ENCODE measurements around the gene GOLGA8N.
"Not testable (repeated sequence)": the region's sequence is repeated elsewhere in the genome, so short reads cannot be mapped to it uniquely, and the experiment has no call there.

Gene GOLGA8N

DNA sequence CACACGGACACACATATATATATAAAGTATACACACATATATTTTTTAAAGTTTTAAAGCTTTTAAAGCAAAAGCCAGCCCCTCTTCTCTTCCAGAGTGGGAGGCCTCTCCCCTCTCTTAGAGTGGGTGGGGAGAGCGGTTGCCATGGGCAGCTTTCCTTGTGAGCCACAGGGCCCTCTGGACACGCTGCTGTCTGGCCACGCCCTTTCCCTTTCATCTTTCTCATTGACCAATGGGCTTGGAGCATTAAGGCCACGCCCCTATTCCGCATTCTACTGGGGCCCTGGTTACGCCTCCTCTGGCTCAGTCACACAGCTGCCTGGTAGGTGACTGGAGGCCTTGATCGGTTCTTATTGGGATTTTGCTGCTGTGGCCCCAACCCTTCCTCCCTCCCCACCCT, at the start of gene GOLGA8N:
Gene GOLGA8N (plus strand): TSS at position 306 of the 400 bp plus-strand sequence.
- DNase-seq = not testable (repeated sequence)

DNA sequence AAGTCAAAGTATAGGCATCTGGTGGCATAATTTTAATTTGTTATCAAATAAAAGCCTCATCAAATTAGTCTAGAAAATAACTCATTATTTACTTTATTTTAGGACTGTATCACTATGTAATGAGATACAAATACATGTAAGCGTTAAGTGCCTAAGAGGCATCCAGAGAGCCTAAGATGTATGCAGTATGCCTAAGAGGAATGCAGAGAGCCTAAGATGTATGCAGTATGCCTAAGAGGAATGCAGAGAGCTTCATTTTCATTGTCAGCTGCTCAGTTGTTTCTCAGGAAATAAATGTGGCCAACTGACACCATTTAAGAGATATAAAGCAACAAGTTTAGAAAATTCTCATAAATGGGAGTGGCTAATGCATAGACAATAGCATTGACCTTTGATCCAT, 49.8 kb upstream of the GOLGA8N start:
- DNase-seq = not testable (repeated sequence)

DNA sequence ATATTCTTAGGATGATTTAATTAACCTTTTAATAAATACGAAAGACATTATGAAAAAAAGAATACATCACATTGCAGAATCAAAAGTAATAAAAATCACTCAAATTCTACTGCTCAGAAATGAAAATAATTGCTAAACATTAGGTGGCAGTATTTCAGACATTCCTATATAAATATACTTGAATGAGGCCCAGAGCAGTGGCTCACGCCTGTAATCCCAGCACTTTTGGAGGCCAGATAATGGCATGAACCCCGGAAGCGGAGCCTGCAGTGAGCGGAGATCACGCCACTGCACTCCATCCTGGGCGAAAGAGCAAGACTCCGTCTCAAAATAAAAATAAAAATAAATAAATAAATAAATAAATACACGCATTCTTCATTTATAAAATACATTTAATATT, 48.1 kb upstream of the GOLGA8N start:
- DNase-seq = not testable (repeated sequence)

DNA sequence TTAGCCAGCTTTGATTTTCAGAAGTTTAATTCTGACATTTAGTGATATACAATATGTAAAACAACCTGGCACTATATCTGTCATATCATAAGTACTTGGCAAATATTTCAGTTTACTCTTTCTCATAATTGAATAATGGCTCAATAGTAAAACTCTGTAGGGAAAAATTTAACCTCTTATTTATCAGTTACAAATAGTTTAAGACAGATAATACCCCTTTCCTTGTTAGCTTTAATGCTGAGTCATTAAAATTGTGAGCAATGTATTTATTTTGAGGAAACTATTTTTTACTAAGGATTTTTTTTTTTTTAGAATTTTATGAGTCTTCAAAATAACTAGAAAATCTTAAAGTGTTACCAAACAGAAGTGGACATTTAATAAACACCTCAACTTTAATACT, 38.7 kb upstream of the GOLGA8N start:
- not testable (repeated sequence) for DNase-seq

DNA sequence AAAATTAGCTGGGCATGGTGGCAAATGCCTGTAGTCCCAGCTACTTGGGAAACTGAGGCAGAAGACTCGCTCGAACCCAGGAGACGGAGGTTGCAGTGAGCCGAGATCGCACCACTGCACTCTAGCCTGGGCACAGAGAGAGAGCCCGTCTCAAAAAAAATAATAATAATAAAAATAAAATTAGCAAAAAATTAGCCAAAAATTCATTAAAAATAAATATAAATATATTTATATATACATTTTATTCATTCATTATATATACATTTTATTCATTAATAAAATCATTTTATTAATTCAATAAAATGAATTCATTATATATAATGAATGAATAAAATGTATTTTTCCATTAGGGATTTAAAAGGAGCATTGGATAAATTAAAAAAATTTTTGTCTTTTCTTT, 31.1 kb upstream of the GOLGA8N start:
- DNase-seq = not testable (repeated sequence)

DNA sequence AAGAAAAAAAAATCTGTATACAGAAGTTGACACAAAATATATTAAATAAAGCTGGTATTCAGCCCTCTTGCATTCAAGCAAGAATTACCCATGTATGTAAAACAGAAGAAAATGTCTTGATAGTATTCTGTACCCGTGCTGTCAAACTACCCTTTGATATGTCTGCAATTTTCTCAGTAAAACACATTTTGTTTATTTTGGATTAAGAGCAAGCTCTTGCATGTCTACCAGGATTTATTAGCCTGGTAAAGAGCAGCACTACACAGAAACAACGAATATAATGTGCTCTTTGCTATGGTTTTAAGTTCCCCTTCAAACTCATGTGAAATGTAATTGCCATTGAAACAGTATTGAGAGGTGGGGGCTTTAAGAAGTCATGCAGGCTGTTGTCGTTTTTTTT, 24.3 kb upstream of the GOLGA8N start:
- DNase-seq = not testable (repeated sequence)

DNA sequence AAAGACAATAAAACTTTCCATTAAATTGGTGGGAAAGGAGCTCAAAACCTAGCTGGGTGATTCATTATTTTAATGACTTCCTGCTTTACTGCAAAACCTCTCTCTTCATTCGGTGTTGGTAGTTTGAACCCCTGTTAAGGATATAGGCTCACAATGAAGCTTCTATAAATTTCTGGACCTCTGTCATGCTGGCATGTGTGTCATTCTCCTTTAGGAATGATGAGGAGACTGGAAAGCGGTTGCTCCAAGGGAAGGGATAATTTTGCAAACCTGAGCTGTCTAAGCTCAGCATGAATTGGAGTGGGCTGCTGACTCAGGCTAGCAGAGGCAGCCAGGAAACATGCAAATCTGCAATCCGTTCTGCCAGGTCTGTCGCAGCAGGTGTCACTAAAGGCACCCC, 14.8 kb upstream of the GOLGA8N start:
- not testable (repeated sequence) for DNase-seq

DNA sequence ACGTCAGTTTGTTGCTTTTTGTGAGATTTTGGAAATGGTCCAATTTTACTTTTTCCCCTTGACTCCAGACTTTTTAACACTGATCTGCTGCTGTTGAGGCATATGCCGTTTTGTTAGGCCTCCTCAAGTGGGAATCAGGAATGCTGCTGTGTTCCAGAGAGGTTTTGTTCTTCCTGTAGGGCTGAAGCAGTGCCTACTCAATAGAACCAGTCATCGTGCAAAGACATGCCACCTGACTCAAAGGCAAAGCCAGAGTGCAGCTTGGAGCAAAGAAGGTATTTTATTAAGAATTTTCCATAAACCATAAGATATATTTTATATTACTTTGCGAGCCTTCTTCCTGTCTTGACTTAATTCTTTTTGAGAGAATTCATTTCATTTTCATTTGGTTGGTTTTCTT, 7.4 kb upstream of the GOLGA8N start:
- not testable (repeated sequence) for DNase-seq

DNA sequence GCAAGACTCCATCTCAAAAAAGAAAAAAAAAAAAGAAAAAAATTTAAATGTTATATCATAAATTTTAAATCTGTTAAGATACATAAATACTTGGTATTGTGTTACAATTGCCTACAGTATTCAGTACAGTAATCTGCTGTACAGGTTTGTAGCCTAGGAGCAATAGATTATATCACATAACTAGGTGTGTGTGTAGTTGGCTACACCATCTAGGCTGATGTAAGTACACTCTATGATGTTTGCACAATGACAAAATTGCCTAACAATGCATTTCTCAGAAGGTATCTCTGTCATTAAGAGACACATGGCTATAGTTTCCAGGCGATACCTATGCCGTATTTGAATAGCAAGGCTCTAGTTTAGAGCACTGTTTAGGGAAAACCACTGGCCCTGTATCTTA, 16.3 kb downstream of the GOLGA8N start:
- DNase-seq = not testable (repeated sequence)

DNA sequence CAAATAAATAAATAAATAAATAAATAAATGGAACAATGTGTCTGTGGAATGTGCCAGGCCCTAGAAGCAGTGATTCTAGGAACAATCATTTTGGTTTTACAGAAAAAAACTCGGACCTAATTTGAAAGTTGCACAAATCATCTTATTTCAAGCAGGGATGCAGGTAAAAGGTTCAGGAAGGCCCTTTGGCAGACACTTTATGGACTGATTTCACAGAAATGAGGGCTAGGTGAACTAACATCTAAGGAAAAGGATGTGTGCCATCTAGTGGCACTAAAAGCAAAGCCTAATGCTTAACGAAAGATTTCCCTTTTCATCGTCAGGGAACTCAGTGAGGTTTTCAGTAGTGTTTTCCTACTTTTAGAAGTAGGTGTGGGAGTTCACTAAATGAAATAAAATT, 17.5 kb downstream of the GOLGA8N start:
- DNase-seq = not testable (repeated sequence)

DNA sequence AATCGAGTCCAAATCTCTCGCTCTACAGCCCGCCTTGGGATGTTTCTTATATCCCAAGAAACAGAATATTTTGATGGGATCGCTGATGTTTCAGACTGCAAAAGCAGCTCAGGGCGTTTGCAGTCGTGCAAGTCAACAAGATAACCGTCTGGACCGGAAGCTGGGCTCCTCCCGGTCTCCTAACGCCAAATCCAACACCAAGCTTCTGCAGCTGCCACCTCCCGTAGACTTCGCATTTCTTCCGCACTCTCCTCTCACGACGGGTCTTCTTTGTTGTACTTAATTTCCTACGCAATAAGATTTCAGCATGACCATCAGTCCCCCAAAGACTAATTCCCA, 21.4 kb downstream of the GOLGA8N start:
- DNase-seq = not testable (repeated sequence)

DNA sequence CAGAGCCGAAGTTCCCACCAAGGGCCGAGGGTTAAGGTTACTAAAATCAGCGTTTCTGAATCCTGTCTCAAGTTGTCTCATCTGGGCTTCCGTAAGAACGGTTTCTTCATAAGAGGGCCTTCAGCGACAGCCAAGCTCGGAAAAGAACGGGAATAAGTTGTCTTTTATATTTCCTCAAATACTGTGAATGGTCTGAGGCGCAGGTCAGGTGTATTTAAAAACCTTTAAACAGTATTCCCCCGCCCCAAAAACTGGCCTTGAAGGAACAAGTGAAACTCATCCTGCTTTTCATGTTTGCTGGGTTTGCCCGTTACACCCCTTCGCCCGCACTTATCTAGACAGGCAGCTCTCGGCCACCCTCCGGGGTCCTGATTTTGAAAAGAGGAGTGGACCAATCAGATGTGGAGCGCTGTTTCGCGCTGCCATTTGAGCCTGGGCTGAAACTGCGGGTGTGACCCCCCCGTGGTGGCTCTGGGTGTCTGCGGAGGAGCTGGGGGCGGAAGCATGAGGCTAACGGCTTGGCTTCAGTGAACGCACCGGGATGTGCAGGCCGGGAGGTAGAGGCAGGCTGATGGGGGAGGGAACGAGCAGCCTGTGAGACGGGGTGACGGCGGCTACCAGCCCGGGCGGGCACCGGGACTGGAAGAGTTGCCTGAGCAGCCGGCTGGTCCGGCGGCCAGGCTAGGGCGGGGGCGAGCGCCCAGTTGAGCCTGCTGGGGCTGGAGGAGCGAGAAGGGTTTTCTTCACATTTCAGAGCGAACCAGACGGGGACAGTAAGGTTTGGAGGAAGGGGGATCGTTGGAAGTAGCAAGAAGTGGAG, 22.0 kb downstream of the GOLGA8N start, which contains the start of gene ARHGAP11A:
Gene ARHGAP11A (plus strand): TSS at position 454 of the 820 bp plus-strand sequence. CDS start 708 bp downstream, outside the sequence.
- DNase-seq = not testable (repeated sequence)

DNA sequence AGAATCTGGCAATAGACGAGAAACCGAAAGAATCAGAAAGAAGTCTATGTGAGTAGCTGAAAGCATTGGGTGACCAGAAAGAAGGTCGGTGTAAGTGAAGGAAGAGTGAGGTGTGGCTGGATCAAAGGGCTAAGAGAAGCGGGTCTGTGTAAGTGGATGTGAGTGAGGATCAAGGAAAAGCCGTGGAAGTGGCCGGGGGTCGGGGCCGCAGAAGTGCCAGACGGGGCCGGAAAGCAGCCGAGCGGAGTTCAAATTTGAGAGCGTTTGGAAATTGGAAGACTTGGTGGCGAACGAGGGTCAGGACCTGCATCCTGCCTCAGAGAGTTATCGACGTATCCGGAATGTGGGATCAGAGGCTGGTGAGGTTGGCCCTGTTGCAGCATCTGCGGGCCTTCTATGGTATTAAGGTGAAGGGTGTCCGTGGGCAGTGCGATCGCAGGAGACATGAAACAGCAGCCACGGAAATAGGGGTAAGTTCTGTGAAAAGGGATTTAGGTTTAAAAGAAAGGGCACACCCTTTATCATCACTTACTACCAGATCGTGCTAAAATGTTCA, 22.7 kb downstream of the GOLGA8N start:
- DNase-seq = not testable (repeated sequence)

DNA sequence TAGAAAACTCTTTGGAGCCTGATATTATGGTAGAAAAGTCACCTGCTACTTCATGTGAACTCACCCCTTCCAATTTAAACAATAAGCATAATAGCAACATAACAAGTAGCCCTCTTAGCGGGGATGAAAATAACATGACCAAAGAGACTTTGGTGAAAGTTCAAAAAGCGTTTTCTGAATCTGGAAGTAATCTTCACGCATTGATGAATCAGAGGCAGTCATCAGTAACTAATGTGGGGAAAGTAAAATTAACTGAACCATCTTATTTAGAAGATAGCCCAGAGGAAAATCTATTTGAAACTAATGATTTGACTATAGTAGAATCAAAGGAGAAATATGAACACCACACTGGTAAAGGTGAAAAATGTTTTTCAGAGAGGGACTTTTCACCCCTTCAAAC, 43.2 kb downstream of the GOLGA8N start:
- no peak for DNase-seq

DNA sequence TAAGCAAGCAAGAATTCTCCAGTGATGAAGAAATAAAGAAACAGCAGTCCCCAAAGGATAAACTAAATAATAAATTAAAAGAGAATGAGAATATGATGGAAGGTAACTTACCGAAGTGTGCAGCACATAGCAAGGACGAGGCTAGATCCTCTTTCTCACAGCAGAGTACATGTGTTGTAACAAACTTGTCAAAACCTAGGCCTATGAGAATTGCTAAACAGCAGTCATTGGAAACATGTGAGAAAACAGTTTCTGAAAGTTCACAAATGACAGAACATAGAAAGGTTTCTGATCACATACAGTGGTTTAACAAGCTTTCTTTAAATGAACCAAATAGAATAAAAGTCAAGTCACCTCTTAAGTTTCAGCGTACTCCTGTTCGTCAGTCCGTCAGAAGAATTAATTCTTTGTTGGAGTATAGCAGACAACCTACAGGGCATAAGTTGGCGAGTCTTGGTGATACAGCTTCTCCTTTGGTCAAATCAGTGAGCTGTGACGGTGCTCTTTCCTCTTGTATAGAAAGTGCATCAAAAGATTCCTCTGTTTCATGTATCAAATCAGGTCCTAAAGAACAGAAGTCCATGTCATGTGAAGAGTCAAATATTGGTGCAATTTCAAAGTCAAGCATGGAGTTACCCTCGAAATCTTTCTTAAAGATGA, 43.8 kb downstream of the GOLGA8N start:
- no peak for DNase-seq

DNA sequence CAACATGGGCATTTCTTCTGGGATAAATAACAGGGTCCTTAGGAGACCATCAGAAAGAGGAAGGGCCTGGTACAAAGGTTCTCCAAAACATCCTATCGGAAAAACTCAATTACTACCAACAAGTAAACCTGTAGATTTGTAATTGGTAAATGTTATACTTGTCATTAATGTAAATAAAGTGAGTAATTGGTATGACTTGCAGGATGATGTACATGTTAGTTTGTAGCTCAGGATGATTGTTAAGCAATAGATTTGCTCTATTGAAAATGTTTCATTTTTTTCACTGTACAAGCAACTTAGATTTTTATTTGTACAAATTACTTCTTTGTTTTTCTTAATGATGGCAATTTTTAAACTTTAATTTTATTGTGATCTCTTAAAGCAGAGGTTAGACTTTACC, 44.4 kb downstream of the GOLGA8N start:
- no peak for DNase-seq

DNA sequence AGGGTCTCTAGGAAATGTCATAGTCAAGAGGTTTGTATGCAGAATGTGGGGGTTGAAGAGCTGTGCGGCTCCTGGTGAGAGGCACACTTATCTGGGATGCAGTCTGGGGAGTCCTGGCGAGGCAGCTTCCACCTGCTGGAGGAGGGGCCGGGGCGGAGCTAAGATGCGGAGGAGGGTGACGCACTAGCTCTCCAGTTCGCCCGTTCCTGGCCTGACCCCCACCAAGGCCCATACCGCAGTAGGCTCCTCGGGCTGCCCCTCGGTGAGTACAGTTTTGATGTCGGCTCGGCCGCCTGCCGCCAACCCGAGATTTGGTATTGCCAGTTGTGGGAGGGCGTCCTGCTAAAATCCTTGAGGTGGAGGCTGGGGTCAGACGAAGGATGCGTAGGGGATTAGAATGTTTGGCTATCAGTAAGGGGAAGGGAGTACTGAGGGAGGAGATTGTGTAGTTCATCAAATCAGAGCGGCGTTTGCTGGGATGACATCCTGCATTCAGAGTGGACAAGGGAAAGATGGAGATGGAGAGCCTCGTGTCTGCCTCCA, 48.3 kb downstream of the GOLGA8N start, which contains the start of gene SCG5:
Gene SCG5 (plus strand): TSS at position 194 of the 543 bp plus-strand sequence. CDS start 1,883 bp downstream, outside the sequence.
- peak; percentile 68 for DNase-seq

DNA sequence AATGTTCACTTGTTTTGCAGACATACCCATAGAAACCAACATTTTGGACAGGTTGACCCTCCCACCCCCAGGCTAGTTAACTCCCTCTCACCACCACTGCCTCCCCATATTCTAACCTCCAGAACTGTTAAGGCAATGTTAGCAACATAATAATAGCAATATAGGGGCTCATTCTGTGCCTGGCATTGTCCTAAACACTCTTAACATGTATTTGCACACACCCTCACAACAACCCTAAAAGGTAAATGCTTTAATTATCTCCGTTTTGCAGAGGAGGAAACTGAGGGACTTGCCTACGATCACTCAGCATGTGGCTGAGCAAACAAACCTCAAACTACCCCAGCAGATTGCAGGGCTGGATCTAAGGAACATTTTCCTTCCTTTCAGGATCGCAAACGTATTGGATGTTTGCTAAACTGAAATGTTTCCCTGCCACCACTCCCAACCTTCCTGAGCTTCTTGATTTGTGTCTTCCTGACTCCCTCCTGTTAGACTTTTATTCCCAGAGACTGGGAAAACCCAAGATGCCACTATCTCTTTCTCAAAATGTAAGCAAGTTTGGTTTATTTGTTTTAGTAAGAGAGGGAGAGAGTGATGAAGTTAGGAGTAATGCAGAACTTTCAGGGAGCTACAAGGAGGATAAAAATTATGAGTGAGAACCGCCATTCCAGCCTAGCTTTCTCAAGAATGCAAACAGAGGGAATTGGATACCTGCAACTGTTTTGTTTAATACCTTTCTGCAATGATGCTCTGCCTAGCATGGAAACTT, 49.6 kb downstream of the GOLGA8N start:
- DNase-seq = no peak

DNA sequence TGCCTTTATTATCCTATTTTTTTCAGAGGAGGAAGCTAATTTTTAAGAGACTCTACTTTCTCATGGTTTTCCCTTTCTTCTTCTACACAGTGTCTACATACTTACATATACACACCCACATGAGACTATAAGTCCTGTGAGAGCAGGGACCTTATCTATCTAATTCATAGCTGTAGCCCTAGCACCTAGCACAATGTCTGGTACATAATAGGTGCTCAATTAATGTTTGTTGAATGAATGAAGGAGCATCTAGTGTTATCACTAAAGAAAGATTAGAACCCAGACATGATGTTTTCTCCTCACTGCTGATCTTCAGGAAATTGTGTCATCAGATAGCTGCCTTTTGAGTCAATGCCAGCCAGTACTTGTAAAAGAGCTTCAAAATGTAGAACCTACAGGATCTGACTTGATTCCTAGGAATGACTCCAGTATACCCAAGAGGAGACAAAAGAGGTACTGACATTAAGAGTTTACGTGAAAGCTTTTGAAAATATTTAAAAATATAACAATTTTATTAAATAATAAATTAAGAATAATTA, 50.7 kb downstream of the GOLGA8N start:
- no peak for DNase-seq

DNA sequence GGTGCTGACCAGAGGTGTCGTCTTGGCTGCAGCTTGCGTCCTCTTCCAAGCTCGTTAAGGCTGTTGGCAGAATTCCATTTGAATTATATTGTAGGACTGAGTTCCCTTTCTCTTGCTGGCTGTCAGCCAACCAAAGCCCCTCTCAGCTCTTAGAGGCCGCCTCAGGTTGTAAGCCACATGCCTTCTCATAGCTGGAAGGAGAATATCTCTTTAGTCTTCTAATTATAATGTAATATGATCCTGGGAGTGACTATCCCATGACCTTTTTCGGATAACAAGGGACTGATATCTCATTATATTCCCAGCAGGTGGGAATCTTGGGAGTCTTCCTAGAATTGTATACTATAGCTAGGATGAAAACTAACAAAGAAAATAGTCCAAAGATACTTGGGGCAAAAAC, 53.0 kb downstream of the GOLGA8N start:
- DNase-seq = peak; percentile 33

DNA sequence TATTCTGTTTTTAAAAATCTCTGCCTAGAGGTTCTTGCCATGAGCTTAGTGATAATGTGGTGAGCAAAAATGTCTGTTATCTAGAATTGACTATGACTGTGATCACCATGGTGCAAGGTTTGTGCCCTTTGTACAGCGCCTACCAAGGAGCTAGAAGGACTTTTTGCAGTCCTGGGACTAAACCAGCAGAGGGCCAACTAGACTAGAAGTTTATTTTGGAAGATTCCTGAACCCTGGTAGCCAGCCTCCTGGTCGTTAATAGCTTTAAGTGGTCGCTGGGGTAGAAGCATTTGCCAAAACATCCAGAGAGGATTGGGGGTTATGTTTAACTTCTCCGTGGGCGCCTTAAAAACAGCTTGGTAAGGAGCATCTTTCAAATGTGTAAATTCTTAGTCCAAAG, 56.1 kb downstream of the GOLGA8N start:
- DNase-seq = no peak

DNA sequence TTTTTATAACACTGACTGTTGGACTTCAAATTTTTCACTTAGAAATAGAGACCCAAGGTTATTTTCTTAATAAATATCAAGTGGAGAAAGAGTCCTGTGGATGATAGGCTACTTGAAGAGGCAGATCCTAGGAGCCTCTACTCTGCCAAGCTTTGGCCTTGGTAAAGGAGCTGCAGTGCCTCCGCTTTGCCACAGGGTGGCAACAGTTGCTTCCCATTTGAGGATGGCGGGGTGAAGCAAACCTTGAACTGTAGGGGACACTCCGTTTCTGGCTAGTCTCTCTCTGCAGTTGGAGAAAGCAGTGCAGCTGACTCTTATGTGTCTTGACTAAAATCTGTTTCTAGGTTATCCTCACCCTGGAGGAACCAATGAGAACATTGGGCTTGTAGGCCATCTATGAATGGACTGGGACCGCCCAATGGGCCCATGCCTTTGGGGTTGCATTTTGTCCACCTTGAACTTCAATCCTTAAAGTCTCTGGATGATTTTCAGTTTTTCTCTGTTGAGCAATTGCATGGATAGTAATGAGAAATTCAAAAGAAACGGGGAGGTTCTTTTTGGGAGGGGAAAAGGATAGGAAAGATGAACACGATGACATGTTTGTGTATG, 58.1 kb downstream of the GOLGA8N start:
- no peak for DNase-seq
